GM23338 (cell line): ENCODE measurements around the gene SDHAF2. TPM values are rescaled to one million over a fixed set of nuclear protein-coding genes. Genes with fewer than 3 reads are reported as not detected.
"Not testable (repeated sequence)": the region's sequence is repeated elsewhere in the genome, so short reads cannot be mapped to it uniquely, and the experiment has no call there.

Experiments
- ATAC-seq: fragments of 200-7000 bp; cut with Tn5 transposase; 3 replicates; pipeline ENCODE4 v1.9.1; 2020
- DNase-seq: peaks from one replicate; pipeline ENCODE4 v3.0.0-alpha.2; 2015; ENCODE audit warnings: low spot score
- H2AFZ ChIP-seq: fragments of 200-600 bp; sonication (generic); 2 replicates; pipeline ENCODE4 v1.8.0; 2016; ENCODE audit warnings: antibody characterized with exemption, mild to moderate bottlenecking, moderate library complexity
- H3F3A ChIP-seq: fragments of 200-600 bp; sonication (generic); replicated peaks from 2 replicates; pipeline ENCODE4 v1.8.0; 2017; ENCODE audit warnings: antibody characterized with exemption, mixed run types, low read depth
- H3K27ac ChIP-seq: fragments of 200-600 bp; sonication (generic); 2 replicates; pipeline ENCODE4 v1.6.1; 2016; ENCODE audit warnings: low read depth
- H3K27me3 ChIP-seq: fragments of 200-600 bp; sonication (generic); 2 replicates; pipeline ENCODE4 v1.8.0; 2016; ENCODE audit warnings: mild to moderate bottlenecking, mixed run types, moderate library complexity; ENCODE audit not compliant: insufficient read depth
- H3K36me3 ChIP-seq: fragments of 200-600 bp; sonication (generic); 2 replicates; pipeline ENCODE4 v1.8.0; 2016; ENCODE audit warnings: mild to moderate bottlenecking; ENCODE audit not compliant: insufficient read depth
- H3K4me1 ChIP-seq: fragments of 200-600 bp; sonication (generic); 2 replicates; pipeline ENCODE4 v1.8.0; 2016; ENCODE audit warnings: mild to moderate bottlenecking, moderate library complexity; ENCODE audit not compliant: insufficient read depth
- H3K4me2 ChIP-seq: fragments of 200-600 bp; sonication (generic); 2 replicates; pipeline ENCODE4 v1.7.1; 2017; ENCODE audit warnings: mixed run types
- H3K4me3 ChIP-seq: fragments of 200-600 bp; sonication (generic); 2 replicates; pipeline ENCODE4 v1.6.1; 2016; ENCODE audit warnings: mixed run types
- H3K79me2 ChIP-seq: fragments of 200-600 bp; sonication (generic); replicated peaks from 2 replicates; pipeline ENCODE4 v1.8.0; 2017; ENCODE audit warnings: mild to moderate bottlenecking; ENCODE audit not compliant: insufficient read depth
- H3K9me2 ChIP-seq: fragments of 200-600 bp; sonication (generic); 2 replicates; pipeline ENCODE4 v1.8.0; 2017; ENCODE audit not compliant: insufficient read depth
- H4K20me1 ChIP-seq: fragments of 200-600 bp; sonication (generic); replicated peaks from 2 replicates; pipeline ENCODE4 v1.8.0; 2017; ENCODE audit warnings: mild to moderate bottlenecking; ENCODE audit not compliant: insufficient read depth
- H3K27ac Mint-ChIP-seq: 2 replicates; pipeline ENCODE4 v1.8.0; 2020; ENCODE audit warnings: inconsistent platforms, mild to moderate bottlenecking, moderate library complexity, mixed read lengths
- H3K27me3 Mint-ChIP-seq: 3 replicates; pipeline ENCODE4 v1.8.0; 2022; ENCODE audit warnings: low read depth, mild to moderate bottlenecking, moderate library complexity, mixed read lengths, inconsistent platforms; ENCODE audit not compliant: insufficient read depth, poor library complexity
- H3K36me3 Mint-ChIP-seq: 3 replicates; pipeline ENCODE4 v1.8.0; 2021; ENCODE audit warnings: low read depth, mild to moderate bottlenecking, inconsistent platforms, moderate library complexity, mixed read lengths
- H3K4me1 Mint-ChIP-seq: 3 replicates; pipeline ENCODE4 v1.8.0; 2020; ENCODE audit warnings: mild to moderate bottlenecking, inconsistent platforms, mixed read lengths
- H3K4me3 Mint-ChIP-seq: 3 replicates; pipeline ENCODE4 v1.8.0; 2021; ENCODE audit warnings: moderate library complexity, mild to moderate bottlenecking, inconsistent platforms, mixed read lengths
- H3K9me3 Mint-ChIP-seq: 3 replicates; pipeline ENCODE4 v1.8.0; 2020; ENCODE audit warnings: moderate library complexity, mild to moderate bottlenecking, inconsistent platforms, mixed read lengths
- CREB1 ChIP-seq: fragments of 250-450 bp; sonication (Bioruptor Pico); IDR thresholded peaks from 2 replicates; pipeline ENCODE4 v1.5.0; 2020; ENCODE audit warnings: low read depth, mild to moderate bottlenecking, moderate library complexity
- EZH2 ChIP-seq: fragments of 200-600 bp; sonication (generic); IDR thresholded peaks from one replicate; pipeline ENCODE4 v1.8.0; 2017; ENCODE audit warnings: antibody characterized with exemption, mild to moderate bottlenecking, low read depth; ENCODE audit not compliant: unreplicated experiment
- EZH2phosphoT487 ChIP-seq: fragments of 200-600 bp; sonication (generic); IDR thresholded peaks from one replicate; pipeline ENCODE4 v1.8.1; 2018; ENCODE audit warnings: antibody characterized with exemption; ENCODE audit not compliant: unreplicated experiment
- JUNB ChIP-seq: IDR thresholded peaks from one replicate; pipeline ENCODE4 v1.6.1; 2016; ENCODE audit warnings: antibody characterized with exemption; ENCODE audit not compliant: unreplicated experiment
- POLR2AphosphoS5 ChIP-seq: IDR thresholded peaks from 2 replicates; pipeline ENCODE4 v1.6.1; 2016; ENCODE audit warnings: antibody characterized with exemption, low read depth
- STAT1 ChIP-seq: IDR thresholded peaks from one replicate; pipeline ENCODE4 v1.6.1; 2016; ENCODE audit warnings: antibody characterized with exemption; ENCODE audit not compliant: unreplicated experiment
- ZNF331 ChIP-seq: fragments of 250-450 bp; sonication (Bioruptor Pico); IDR thresholded peaks from 2 replicates; pipeline ENCODE4 v1.5.0; 2020; ENCODE audit warnings: low read depth, mild to moderate bottlenecking, moderate library complexity
- polyA plus RNA-seq: library from polyadenylated mRNA; unstranded; fragments of >200 nt; fragmentation: Nextera tagmentation; extraction: Ambion mirVana; gene quantifications from 2 replicates; pipeline ENCODE4 v1.2.1, GENCODE V29; 2016
- total RNA-seq: library from RNA; depleted of rRNA; stranded (reverse); fragments of >200 nt; shearing (Covaris generic); gene quantifications from 2 replicates; pipeline ENCODE4 v1.2.3, GENCODE V29; 2014
- TF ChIP-seq, protein P1 (sequence below), 2 experiments: fragments of 200-600 bp in 1 of 2; sonication (generic) in 1 of 2; conservative IDR thresholded peaks; 2 replicates each; pipeline versions ENCODE4 v1.5.1 to v1.6.1; 2016 to 2017; ENCODE audit warnings: antibody characterized with exemption in 2 of 2, low read depth in 2 of 2, mild to moderate bottlenecking in 2 of 2, moderate library complexity in 1 of 2

Gene SDHAF2
- total and polyA plus RNA-seq, 2 experiments from 2014 or later, result 53.8 to 57.0 TPM

DNA sequence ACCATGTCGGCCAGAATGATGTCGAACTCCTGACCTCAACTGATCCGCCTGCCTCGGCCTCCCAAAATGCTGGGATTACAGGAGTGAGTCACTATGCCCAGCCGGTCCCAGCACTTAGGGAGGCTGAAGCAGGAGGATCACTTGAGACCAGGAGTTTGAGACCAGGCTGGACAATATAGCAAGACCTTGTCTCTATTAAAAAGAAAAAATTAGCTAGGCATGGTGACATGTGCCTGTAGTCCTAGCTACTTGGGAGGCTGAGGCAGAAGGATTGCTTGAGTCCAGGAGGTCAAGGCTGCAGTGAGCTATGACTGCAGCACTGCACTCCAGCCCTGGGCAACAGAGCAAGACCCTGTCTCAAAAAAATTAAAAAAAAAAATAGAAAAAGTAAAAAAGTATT, 46.1 kb upstream of the SDHAF2 start:
- not testable (repeated sequence) for H3K4me3 Mint-ChIP-seq, H3K79me2 ChIP-seq, H3K27me3 ChIP-seq, DNase-seq, H3F3A ChIP-seq, H3K27ac Mint-ChIP-seq, H3K4me1 ChIP-seq, H2AFZ ChIP-seq, H3K4me3 ChIP-seq, H3K4me2 ChIP-seq, H3K27ac ChIP-seq, H3K36me3 ChIP-seq, H3K9me2 ChIP-seq, H3K9me3 Mint-ChIP-seq, H3K36me3 Mint-ChIP-seq, H4K20me1 ChIP-seq, ATAC-seq, H3K4me1 Mint-ChIP-seq
- H3K27me3 Mint-ChIP-seq, result peaks cover 11% of the 10 kb centered on the region

DNA sequence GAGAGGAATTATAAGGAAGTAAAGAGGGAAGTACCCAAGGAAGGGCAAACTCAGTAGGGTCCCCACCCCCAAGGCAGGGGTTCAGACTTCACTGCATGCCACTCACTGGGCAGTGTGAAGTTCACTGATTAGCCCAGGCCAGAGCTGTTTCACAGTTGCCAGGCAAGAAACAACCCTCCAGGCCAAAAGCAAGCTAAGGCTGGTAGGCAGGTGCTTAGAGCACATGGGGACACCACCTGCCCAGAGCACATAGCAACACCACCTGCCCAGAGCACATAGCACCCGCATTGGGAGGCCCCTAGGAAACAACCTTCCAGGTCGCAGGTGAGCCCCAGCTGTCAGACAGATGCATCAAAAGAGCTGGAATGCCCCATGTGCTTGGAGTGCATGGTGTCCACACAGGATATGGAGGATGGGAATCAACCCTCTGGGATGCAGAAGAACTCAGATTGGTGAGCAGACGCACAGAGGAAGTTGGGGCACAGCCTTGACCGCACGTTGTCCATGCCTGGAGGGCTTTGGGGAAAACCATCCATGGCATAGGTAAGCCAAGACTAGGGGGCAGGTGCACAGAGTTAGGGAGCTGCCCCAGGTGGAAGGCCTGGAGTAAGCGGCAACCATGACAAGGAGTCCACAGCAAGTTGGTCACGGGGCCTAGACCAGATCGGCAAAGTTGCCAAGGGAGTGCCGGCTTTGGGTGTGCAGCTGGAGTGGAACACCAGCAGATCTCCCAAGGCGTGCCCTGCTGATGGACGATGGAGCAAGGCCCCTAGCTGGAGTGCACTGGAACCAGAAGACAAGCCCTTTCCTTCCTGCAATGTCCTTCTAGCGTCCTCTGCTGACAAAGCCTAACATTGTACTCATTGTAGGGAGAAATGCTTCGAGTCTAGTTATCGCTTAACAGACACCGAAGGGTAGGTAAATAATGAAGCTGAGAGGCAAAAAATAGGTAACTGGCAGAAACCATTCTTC, 45.4 kb upstream of the SDHAF2 start:
- no peak overlapping the region for H3K4me2 ChIP-seq
- no peaks in the 10 kb centered on the region for H3K36me3 ChIP-seq
- Mint-ChIP-seq H3K4me1 (no peaks in the 10 kb centered on the region), H3K27ac (no peak overlapping the region), H3K27me3 (peaks cover 14% of the 10 kb centered on the region), H3K36me3 (no peaks in the 10 kb centered on the region; the same call in 2 of the 3 replicates), H3K9me3 (0 out of 3 replicates have a peak, but pooled peaks cover 1% of the 10 kb centered on the region), H3K4me3 (no peak overlapping the region)
- no peaks in the 10 kb centered on the region for H3K27me3 ChIP-seq
- no peak overlapping the region for H3K4me3 ChIP-seq
- no peaks in the 10 kb centered on the region for H3K9me2 ChIP-seq
- H4K20me1 ChIP-seq, result no peaks in the 10 kb centered on the region
- H3K79me2 ChIP-seq, result no peaks in the 10 kb centered on the region
- no peak overlapping the region for H3K27ac ChIP-seq
- peak; percentile 72 for DNase-seq
- no peaks in the 10 kb centered on the region for H3K4me1 ChIP-seq
- peak; percentile 79 for ATAC-seq
- no peaks in the 10 kb centered on the region for H3F3A ChIP-seq
- H2AFZ ChIP-seq, result no peak overlapping the region
- TF ChIP-seq POLR2AphosphoS5, result no peak
- TF ChIP-seq STAT1, result no peak
- no peak for TF ChIP-seq ZNF331 (CRISPR knock-in tag)
- TF ChIP-seq, protein P1, sequence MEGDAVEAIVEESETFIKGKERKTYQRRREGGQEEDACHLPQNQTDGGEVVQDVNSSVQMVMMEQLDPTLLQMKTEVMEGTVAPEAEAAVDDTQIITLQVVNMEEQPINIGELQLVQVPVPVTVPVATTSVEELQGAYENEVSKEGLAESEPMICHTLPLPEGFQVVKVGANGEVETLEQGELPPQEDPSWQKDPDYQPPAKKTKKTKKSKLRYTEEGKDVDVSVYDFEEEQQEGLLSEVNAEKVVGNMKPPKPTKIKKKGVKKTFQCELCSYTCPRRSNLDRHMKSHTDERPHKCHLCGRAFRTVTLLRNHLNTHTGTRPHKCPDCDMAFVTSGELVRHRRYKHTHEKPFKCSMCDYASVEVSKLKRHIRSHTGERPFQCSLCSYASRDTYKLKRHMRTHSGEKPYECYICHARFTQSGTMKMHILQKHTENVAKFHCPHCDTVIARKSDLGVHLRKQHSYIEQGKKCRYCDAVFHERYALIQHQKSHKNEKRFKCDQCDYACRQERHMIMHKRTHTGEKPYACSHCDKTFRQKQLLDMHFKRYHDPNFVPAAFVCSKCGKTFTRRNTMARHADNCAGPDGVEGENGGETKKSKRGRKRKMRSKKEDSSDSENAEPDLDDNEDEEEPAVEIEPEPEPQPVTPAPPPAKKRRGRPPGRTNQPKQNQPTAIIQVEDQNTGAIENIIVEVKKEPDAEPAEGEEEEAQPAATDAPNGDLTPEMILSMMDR (conservative IDR thresholded peaks at IDR 0.05; ENCODE audit: low read depth in 2 of 2), result peak; percentile 52 to 93
- no peak for TF ChIP-seq EZH2phosphoT487
- no peak for TF ChIP-seq EZH2
- no peak for TF ChIP-seq CREB1 (CRISPR knock-in tag)
- TF ChIP-seq JUNB, result no peak
